GM19452 (cell line): ENCODE measurements around the gene FAM171A1.
"Not testable (repeated sequence)": the region's sequence is repeated elsewhere in the genome, so short reads cannot be mapped to it uniquely, and the experiment has no call there.

Experiments used
- ATAC-seq: cut with Tn5 transposase; IDR thresholded peaks from one replicate; pipeline ENCODE4 v1.9.1; 2021; ENCODE audit not compliant: unreplicated experiment

FAM171A1 gene

GRCh38 chr10:15321431-15322341 is 49.4 kb downstream of the FAM171A1 start:
- no peak for ATAC-seq

- ATAC-seq: no peak
These were observed 50.4 kb downstream of the FAM171A1 start for GRCh38 chr10:15320522-15321203.

- no peak for ATAC-seq
These were observed 51.0 kb downstream of the FAM171A1 start for GRCh38 chr10:15320118-15320517.

GRCh38 chr10:15316871-15317464 is 54.1 kb downstream of the FAM171A1 start:
- no peak for ATAC-seq

GRCh38 chr10:15316145-15316544 is 54.9 kb downstream of the FAM171A1 start:
- ATAC-seq: no peak

- no peak for ATAC-seq
These were observed 55.8 kb downstream of the FAM171A1 start for GRCh38 chr10:15315286-15315685.

GRCh38 chr10:15314482-15315045 is 56.5 kb downstream of the FAM171A1 start:
- ATAC-seq: no peak

- ATAC-seq: no peak
These were observed 57.2 kb downstream of the FAM171A1 start for GRCh38 chr10:15313843-15314242.

- no peak for ATAC-seq
These were observed 58.0 kb downstream of the FAM171A1 start for GRCh38 chr10:15313047-15313446.

GRCh38 chr10:15311569-15312280 is 59.4 kb downstream of the FAM171A1 start:
- no peak for ATAC-seq

- no peak for ATAC-seq
These were observed 60.1 kb downstream of the FAM171A1 start for GRCh38 chr10:15310776-15311568.

- no peak for ATAC-seq
These were observed 61.9 kb downstream of the FAM171A1 start for GRCh38 chr10:15309221-15309620.

GRCh38 chr10:15306735-15307280 is 64.3 kb downstream of the FAM171A1 start:
- ATAC-seq: no peak

GRCh38 chr10:15305634-15306033 is 65.5 kb downstream of the FAM171A1 start:
- no peak for ATAC-seq

- ATAC-seq: no peak
These were observed 65.9 kb downstream of the FAM171A1 start for GRCh38 chr10:15305161-15305560.

- not testable (repeated sequence) for ATAC-seq
These were observed 68.7 kb downstream of the FAM171A1 start for GRCh38 chr10:15302188-15302956.

- ATAC-seq: no peak
These were observed 70.4 kb downstream of the FAM171A1 start for GRCh38 chr10:15300697-15301096.

GRCh38 chr10:15300145-15300544 is 70.9 kb downstream of the FAM171A1 start:
- no peak for ATAC-seq

GRCh38 chr10:15296701-15297100 is 74.4 kb downstream of the FAM171A1 start:
- no peak for ATAC-seq
